ENCODE measurements around the gene AUTS2.
A peak's percentile ranks its signal among the peaks of the same experiment; 100 is the strongest.

Gene AUTS2

DNA sequence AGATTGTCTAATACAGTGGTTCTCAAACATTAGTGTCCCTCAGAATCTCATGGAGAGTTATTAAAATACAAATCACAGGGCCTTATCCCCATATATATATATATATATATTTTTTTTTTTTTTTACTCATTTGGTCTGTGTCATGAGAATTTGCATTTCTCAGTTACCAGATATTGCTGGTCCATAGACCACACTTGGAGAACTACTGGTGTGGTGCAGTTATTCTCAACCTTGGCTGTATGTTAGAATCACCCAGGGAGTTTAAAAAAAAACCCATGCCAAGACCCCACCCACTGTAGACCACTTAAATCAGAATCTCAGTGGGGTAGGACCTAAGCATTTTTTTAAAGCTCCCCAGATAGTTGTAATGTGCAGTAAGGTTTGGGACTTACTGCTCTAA, 179.9 kb downstream of the AUTS2 start:
- TF ChIP-seq GATA2 (IDR thresholded peaks at IDR 0.05; ENCODE audit: low read depth, low read length) (no peak), GATA3 (IDR thresholded peaks at IDR 0.05; ENCODE audit: low read depth, low read length) (no peak)

- TF ChIP-seq GATA2 (IDR thresholded peaks at IDR 0.05; ENCODE audit: low read depth, low read length): no peak
- TF ChIP-seq GATA3 (IDR thresholded peaks at IDR 0.05; ENCODE audit: low read depth, low read length): no peak
These were observed 182.1 kb downstream of the AUTS2 start for GRCh38 chr7:69780379-69780778.

- TF ChIP-seq GATA3 (IDR thresholded peaks at IDR 0.05; ENCODE audit: low read depth, low read length) (no peak), GATA2 (IDR thresholded peaks at IDR 0.05; ENCODE audit: low read depth, low read length) (no peak)
These were observed 183.2 kb downstream of the AUTS2 start for GRCh38 chr7:69781412-69781846.

- TF ChIP-seq GATA3 (IDR thresholded peaks at IDR 0.05; ENCODE audit: low read depth, low read length): no peak
- no peak for TF ChIP-seq GATA2 (IDR thresholded peaks at IDR 0.05; ENCODE audit: low read depth, low read length)
These were observed 184.8 kb downstream of the AUTS2 start for GRCh38 chr7:69782917-69783684.

GRCh38 chr7:69786730-69787395, 188.6 kb downstream of the AUTS2 start:
- TF ChIP-seq GATA2 (IDR thresholded peaks at IDR 0.05; ENCODE audit: low read depth, low read length) (no peak), GATA3 (IDR thresholded peaks at IDR 0.05; ENCODE audit: low read depth, low read length) (no peak)

DNA sequence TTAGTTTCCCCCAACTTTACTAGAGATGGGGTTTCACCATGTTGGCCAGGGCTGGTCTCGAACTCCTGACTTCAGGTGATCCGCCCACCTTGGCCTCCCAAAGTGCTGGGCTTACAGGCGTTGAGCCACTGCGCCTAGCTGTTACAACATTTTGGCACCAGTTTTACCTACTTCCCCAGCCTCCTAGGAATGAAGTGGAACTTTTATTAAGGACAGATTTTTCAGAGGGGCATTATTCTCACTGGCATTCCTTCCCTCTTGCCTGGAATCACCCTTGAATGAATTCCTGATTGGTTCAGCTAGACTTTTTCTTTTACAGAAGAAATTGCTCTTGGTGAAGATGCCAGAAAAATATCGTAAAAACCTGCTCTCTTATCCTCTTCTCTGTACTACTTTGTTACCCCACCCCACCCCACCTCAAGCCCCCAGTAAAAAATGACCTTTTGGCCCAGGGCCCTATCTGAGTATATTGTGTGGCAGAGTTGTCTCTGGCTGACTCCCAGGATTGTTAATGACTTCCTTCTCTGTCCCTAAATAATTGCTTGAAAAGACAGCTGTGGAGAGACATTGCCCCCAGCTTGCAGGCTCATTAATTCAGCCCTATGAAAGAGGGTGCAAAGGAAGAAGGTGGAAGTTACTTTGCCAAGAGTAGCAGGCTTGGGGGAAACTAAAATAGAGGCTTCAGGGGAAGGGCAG, 189.6 kb downstream of the AUTS2 start:
- TF ChIP-seq GATA3 (IDR thresholded peaks at IDR 0.05; ENCODE audit: low read depth, low read length): no peak
- no peak for TF ChIP-seq GATA2 (IDR thresholded peaks at IDR 0.05; ENCODE audit: low read depth, low read length)

DNA sequence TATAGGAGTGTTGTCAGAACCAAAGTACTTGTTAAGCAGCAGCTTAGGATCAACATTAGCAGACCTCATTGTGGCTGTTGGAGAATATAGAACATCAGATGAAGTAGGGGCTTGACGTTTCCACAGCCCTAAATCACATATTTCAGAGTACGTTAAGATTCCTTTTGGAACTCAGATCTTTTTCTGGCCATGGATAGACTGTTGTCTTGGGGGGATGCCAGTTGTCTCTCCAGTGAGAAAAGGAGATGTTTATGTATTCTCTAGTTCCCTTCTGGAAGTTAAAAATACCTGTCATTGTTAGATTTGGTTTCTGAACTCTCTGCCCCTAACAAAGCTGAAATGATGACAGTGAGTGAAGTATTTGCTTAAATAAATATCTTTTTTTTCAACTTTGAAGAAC, 191.3 kb downstream of the AUTS2 start:
- TF ChIP-seq GATA2 (IDR thresholded peaks at IDR 0.05; ENCODE audit: low read depth, low read length) (no peak), GATA3 (IDR thresholded peaks at IDR 0.05; ENCODE audit: low read depth, low read length) (no peak)

DNA sequence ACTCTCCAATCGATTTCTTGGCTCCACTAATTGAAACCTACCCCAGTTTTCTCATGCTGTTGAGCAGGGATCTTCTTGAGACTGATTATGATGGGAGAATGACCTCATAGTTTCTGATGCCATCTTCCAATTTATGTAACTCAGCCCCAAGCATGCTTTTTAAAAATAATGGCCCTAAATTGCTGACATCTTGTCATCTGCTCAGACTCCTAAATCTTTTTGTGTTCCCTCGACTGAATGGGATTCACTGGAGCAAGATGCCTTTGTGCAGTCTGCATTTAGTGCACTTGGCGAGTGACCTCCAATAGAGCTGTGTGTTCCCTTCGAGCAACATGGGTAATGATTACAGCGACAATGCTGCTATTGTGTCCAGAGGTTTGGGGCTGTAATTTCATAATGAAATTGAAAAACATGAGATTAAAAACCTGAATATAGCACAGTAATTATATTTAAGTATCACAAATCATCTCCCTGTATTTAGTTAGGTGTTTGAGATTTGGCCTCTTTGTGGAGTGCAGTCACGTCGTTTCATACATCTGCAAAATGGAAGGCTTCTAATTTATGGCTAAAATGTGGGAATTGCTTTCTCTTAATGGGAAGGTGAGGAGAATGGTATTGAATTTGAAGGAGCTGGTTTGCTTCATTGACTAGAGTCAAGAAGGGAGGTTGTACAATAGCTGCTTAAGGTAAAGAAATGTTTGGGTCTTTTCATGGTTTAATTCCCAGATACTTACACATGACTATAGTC, 192.9 kb downstream of the AUTS2 start:
- TF ChIP-seq GATA3 (IDR thresholded peaks at IDR 0.05; ENCODE audit: low read depth, low read length): no peak
- no peak for TF ChIP-seq GATA2 (IDR thresholded peaks at IDR 0.05; ENCODE audit: low read depth, low read length)

- TF ChIP-seq GATA3 (IDR thresholded peaks at IDR 0.05; ENCODE audit: low read depth, low read length) (no peak), GATA2 (IDR thresholded peaks at IDR 0.05; ENCODE audit: low read depth, low read length) (no peak)
These were observed 193.5 kb downstream of the AUTS2 start for GRCh38 chr7:69791739-69792138.

DNA sequence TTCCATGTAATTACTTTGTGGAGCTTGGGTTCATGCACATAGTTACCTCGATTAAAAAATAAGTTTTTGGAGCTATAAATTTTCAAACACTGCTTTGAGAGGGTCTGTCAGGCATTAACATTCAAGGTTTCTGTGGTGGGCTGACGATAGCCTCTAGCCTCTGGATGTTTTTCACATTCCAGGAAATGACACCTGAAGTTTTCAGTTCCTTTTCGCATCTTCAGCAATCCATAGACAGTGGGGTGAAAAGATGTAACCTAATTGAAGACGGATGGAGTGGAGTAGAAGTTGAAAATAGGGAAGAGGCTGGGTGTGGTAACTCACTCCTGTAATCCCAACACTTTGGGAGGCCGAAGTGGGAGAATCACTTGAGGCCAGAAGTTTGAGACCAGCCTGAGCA, 197.7 kb downstream of the AUTS2 start:
- no peak for TF ChIP-seq GATA2 (IDR thresholded peaks at IDR 0.05; ENCODE audit: low read depth, low read length)
- TF ChIP-seq GATA3 (IDR thresholded peaks at IDR 0.05; ENCODE audit: low read depth, low read length): no peak

- TF ChIP-seq GATA3 (IDR thresholded peaks at IDR 0.05; ENCODE audit: low read depth, low read length) (no peak), GATA2 (IDR thresholded peaks at IDR 0.05; ENCODE audit: low read depth, low read length) (no peak)
These were observed 198.1 kb downstream of the AUTS2 start for GRCh38 chr7:69796416-69796815.

DNA sequence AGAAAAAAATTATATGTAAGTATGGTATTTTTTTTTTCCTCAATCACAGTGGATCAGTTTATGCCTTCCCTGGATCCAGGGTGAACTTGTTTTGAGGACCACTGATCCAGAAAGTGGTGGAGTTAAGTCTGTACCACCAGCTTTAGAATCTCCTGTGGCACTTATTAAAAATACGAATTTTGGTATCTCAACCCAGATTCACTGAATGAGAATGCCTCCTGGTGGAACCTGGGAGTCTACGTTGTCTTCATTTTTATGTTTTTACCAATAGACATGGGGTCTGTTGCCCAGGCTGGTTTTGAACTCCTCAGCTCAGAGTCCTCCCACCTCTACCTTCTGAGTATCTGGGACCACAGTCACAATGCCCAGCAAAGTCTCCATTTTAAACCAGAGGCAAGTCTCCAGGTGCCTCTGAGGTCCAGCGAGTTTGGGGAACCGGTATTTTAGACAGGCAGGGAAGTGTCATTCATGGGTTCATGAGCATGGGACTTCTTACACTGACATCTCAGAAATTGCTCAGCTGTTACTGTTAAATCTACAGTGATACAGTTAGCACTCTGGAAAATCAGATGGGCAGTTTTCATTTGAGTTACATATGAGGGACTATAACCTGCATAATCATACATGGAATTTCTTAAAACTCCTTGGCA, 200.9 kb downstream of the AUTS2 start:
- TF ChIP-seq GATA3 (IDR thresholded peaks at IDR 0.05; ENCODE audit: low read depth, low read length) (no peak), GATA2 (IDR thresholded peaks at IDR 0.05; ENCODE audit: low read depth, low read length) (no peak)

- TF ChIP-seq GATA3 (IDR thresholded peaks at IDR 0.05; ENCODE audit: low read depth, low read length): peak; percentile 51; the same call in 1 of the 2 replicates
- TF ChIP-seq GATA2 (IDR thresholded peaks at IDR 0.05; ENCODE audit: low read depth, low read length): peak; percentile 41
These were observed 201.7 kb downstream of the AUTS2 start for GRCh38 chr7:69799990-69800389.
